Activated naive CD8-positive, alpha-beta T cell (primary cell): ENCODE data around the gene DLG2.

Source experiments
- H3K27ac Mint-ChIP-seq: one replicate; pipeline ENCODE4 v1.8.0; 2021; ENCODE audit warnings: mixed read lengths
- H3K27me3 Mint-ChIP-seq: one replicate; pipeline ENCODE4 v1.8.0; 2021; ENCODE audit warnings: mixed read lengths
- H3K36me3 Mint-ChIP-seq: one replicate; pipeline ENCODE4 v1.8.0; 2021; ENCODE audit warnings: mixed read lengths
- H3K4me1 Mint-ChIP-seq: one replicate; pipeline ENCODE4 v1.8.0; 2021; ENCODE audit warnings: low read depth, mixed read lengths
- H3K4me3 Mint-ChIP-seq: one replicate; pipeline ENCODE4 v1.8.0; 2021; ENCODE audit warnings: mild to moderate bottlenecking, mixed read lengths
- H3K9me3 Mint-ChIP-seq: one replicate; pipeline ENCODE4 v1.8.0; 2021; ENCODE audit warnings: low read depth, mixed read lengths

DLG2 gene

GRCh38 chr11:84256618-84257017, 1370.5 kb downstream of the DLG2 start:
- H3K4me3 Mint-ChIP-seq, result no peak overlapping the region
- no peak overlapping the region for H3K27ac Mint-ChIP-seq

GRCh38 chr11:84255483-84255882, 1371.7 kb downstream of the DLG2 start:
- Mint-ChIP-seq H3K36me3 (no peaks in the 10 kb centered on the region), H3K4me3 (no peak overlapping the region), H3K27ac (no peak overlapping the region), H3K4me1 (no peaks in the 10 kb centered on the region), H3K27me3 (no peaks in the 10 kb centered on the region), H3K9me3 (peaks cover 3% of the 10 kb centered on the region)

More at GRCh38 chr11:84256618-84257017, 1370.5 kb downstream of the DLG2 start:
- no peaks in the 10 kb centered on the region for H3K36me3 Mint-ChIP-seq
- no peaks in the 10 kb centered on the region for H3K27me3 Mint-ChIP-seq
- H3K4me1 Mint-ChIP-seq, result no peaks in the 10 kb centered on the region
- peaks cover 7% of the 10 kb centered on the region for H3K9me3 Mint-ChIP-seq

GRCh38 chr11:84250834-84251613, 1376.1 kb downstream of the DLG2 start:
- Mint-ChIP-seq H3K36me3 (no peaks in the 10 kb centered on the region), H3K4me3 (no peak overlapping the region), H3K27me3 (no peaks in the 10 kb centered on the region), H3K9me3 (no peaks in the 10 kb centered on the region), H3K27ac (no peak overlapping the region), H3K4me1 (no peaks in the 10 kb centered on the region)

DNA sequence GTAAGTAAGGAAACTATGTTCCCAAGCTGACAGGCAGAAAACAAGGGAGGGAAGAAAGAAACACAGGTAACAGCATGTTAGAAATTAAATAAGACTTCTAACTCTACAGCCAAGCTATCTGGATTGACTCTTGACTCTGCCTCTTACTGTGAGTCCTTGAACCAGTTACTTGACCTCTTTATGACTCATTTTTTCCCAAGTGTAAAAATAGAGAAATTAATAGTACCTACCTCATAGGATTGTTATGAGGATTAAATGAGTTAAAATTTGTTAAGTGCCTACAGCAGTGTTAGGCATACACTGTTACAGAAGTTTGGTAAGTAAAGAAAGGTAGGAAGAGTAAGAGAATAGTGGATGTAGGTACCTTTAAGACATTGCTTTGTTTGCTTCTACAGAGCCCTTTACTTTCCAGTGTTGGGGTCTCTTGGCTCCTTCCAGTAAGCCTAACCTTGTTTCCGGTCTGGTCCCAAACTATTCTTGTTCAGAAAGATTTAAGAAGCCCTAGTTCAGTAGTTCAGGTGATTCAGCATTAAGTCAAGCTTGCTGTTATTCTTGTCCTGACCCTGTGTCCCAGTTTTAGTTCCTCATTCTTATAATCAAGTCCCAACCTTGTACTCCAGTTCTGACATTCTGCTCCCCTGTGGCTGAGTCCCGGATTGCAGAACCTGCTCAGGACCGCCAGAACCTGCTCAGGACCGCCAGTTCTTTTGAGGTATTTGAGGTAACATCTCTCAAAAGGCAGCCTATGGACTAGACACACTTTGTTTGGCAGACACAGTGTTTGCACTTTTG, 1377.6 kb downstream of the DLG2 start:
- no peaks in the 10 kb centered on the region for H3K27me3 Mint-ChIP-seq
- H3K27ac Mint-ChIP-seq, result no peak overlapping the region
- H3K9me3 Mint-ChIP-seq, result peaks cover 10% of the 10 kb centered on the region
- no peaks in the 10 kb centered on the region for H3K36me3 Mint-ChIP-seq
- H3K4me1 Mint-ChIP-seq, result no peaks in the 10 kb centered on the region
- no peak overlapping the region for H3K4me3 Mint-ChIP-seq

- no peaks in the 10 kb centered on the region for H3K4me1 Mint-ChIP-seq
- H3K27me3 Mint-ChIP-seq, result no peaks in the 10 kb centered on the region
- no peak overlapping the region for H3K4me3 Mint-ChIP-seq
- H3K27ac Mint-ChIP-seq, result no peak overlapping the region
- peaks cover 10% of the 10 kb centered on the region for H3K9me3 Mint-ChIP-seq
- no peaks in the 10 kb centered on the region for H3K36me3 Mint-ChIP-seq
These were observed 1379.2 kb downstream of the DLG2 start for GRCh38 chr11:84247926-84248325.

DNA sequence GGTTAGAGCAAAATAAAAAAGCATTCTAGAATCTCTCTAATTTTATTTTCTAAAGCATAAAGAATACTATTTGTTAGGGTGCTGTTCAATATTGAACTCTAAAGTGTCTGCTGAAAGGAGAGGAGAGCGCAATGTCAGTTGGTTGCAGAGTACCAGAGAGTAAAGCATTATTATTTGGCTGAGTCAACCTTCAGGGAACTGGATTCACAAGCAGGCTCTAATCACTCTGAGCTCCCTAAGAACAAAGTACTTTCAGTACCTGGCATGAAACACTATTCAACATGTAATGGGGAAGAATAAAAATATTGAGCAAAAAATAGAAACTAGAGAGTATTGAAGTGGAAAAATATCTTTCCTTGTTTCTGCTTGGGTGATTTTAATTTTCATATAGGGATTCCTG, 1380.0 kb downstream of the DLG2 start:
- no peak overlapping the region for H3K4me3 Mint-ChIP-seq
- H3K36me3 Mint-ChIP-seq, result no peaks in the 10 kb centered on the region
- no peaks in the 10 kb centered on the region for H3K27me3 Mint-ChIP-seq

GRCh38 chr11:84243629-84244263, 1383.4 kb downstream of the DLG2 start:
- Mint-ChIP-seq H3K4me1 (no peaks in the 10 kb centered on the region), H3K9me3 (peaks cover 10% of the 10 kb centered on the region), H3K27me3 (no peaks in the 10 kb centered on the region), H3K4me3 (no peak overlapping the region), H3K27ac (no peak overlapping the region), H3K36me3 (no peaks in the 10 kb centered on the region)

More for the DNA sequence above, 1380.0 kb downstream of the DLG2 start:
- Mint-ChIP-seq H3K27ac (no peak overlapping the region), H3K9me3 (peaks cover 10% of the 10 kb centered on the region), H3K4me1 (no peaks in the 10 kb centered on the region)

DNA sequence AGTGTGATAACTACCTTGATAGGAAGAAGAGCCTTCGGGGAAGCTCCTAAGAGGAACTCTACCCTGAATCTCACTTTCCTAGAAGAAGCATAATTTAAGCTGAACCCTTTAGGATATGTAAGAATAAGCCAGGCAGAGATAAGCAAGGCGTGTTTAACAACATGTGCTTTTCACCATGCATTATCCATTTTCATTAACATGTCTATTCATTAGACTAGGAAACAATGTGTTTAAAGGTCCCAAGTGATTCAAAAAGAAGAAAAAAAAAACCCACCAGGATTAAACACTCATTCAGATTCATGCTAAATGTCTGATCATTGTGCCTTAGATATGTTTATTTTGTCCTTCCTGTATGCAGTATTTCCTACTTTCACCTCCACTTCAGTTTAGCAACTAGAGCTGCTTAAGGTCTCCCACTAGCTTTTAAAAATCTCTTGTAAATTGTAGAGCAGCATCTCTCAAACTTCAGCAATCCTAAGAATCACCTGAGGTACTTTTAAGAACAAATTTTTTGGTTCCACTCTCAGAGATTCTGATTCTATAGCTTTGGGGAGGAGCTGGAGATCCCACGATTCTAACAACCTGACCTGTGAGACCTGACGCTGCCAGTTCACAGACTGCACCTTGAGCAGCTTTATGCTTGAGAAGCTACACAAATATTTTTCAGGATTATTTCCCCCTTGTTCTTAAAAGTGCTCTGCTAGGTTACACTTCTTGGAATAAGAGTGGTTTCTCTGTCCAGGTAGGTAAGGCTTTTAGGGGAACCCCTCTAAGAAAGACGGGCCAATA, 1385.6 kb downstream of the DLG2 start:
- Mint-ChIP-seq H3K27ac (no peak overlapping the region), H3K9me3 (peaks cover 10% of the 10 kb centered on the region)

GRCh38 chr11:84240847-84241246, 1386.3 kb downstream of the DLG2 start:
- H3K4me3 Mint-ChIP-seq, result no peak overlapping the region

More for the DNA sequence above, 1385.6 kb downstream of the DLG2 start:
- no peaks in the 10 kb centered on the region for H3K27me3 Mint-ChIP-seq
- no peaks in the 10 kb centered on the region for H3K4me1 Mint-ChIP-seq
- no peak overlapping the region for H3K4me3 Mint-ChIP-seq
- no peaks in the 10 kb centered on the region for H3K36me3 Mint-ChIP-seq

GRCh38 chr11:84236436-84236835, 1390.7 kb downstream of the DLG2 start:
- peaks cover 8% of the 10 kb centered on the region for H3K9me3 Mint-ChIP-seq
- no peaks in the 10 kb centered on the region for H3K36me3 Mint-ChIP-seq
- H3K27ac Mint-ChIP-seq, result no peak overlapping the region
- H3K4me1 Mint-ChIP-seq, result no peaks in the 10 kb centered on the region
- H3K4me3 Mint-ChIP-seq, result no peak overlapping the region
- H3K27me3 Mint-ChIP-seq, result no peaks in the 10 kb centered on the region

More at GRCh38 chr11:84240847-84241246, 1386.3 kb downstream of the DLG2 start:
- Mint-ChIP-seq H3K36me3 (no peaks in the 10 kb centered on the region), H3K27ac (no peak overlapping the region), H3K27me3 (no peaks in the 10 kb centered on the region), H3K4me1 (no peaks in the 10 kb centered on the region), H3K9me3 (peaks cover 10% of the 10 kb centered on the region)

DNA sequence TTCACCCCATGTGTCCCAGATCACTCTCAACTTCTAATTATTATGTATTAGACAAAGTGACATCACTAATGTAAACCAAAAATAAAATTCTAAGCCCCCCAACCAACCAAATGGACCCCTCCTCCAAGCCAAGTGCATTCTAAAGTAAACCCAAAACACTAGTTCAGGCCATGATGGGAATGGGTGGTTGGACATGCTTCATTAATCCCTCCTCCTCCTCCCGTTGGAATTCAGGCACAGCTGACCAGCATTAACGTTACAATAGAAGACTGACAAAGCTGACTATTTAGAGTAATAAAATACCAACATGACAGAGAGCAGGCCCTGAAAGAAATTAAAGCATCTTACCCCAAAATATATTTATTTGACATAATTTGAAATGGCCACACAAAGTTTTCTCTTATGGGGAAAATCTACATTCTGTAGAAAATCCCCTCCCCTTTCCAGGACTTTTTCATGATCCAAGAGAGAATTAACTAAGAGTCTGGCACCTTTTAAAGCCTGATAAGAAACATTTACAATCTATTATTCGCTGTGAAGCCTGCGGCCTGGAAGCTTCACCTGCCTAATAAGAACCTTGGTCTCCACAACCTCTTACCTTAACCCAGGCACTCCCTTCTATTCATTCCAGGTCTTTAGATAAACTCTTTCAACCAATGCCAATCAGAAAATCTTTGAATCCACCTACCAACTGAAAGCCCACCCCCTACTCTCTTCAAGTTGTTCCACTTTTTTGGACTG, 1392.5 kb downstream of the DLG2 start:
- Mint-ChIP-seq H3K36me3 (no peaks in the 10 kb centered on the region), H3K4me1 (no peaks in the 10 kb centered on the region), H3K27me3 (no peaks in the 10 kb centered on the region), H3K9me3 (peaks cover 8% of the 10 kb centered on the region), H3K4me3 (no peak overlapping the region), H3K27ac (no peak overlapping the region)

DNA sequence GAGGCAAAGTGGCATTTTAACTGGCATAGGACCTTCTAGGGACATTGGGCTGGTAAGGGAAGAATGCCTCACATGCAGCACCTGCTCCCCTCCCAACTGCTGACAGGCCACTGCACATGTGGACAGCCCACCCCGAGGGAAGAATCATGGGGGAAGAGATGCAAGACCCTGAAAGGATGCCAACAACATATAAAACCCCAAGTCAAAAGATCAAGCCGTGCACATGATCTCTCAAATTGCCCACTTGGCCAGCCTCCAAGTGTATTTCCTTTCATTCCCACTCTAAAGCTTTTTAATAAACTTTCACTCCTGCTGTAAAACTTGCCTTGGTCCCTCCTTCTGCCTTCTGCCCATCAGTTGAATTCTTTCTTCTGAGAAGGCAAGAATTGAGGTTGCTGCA, 1393.1 kb downstream of the DLG2 start:
- Mint-ChIP-seq H3K27me3 (no peaks in the 10 kb centered on the region), H3K36me3 (no peaks in the 10 kb centered on the region), H3K9me3 (peaks cover 8% of the 10 kb centered on the region), H3K4me1 (no peaks in the 10 kb centered on the region), H3K27ac (no peak overlapping the region), H3K4me3 (no peak overlapping the region)

- Mint-ChIP-seq H3K27me3 (no peaks in the 10 kb centered on the region), H3K4me3 (no peak overlapping the region), H3K9me3 (peaks cover 13% of the 10 kb centered on the region), H3K4me1 (no peaks in the 10 kb centered on the region), H3K27ac (no peak overlapping the region), H3K36me3 (no peaks in the 10 kb centered on the region)
These were observed 1394.6 kb downstream of the DLG2 start for GRCh38 chr11:84232511-84232910.

- peaks cover 13% of the 10 kb centered on the region for H3K9me3 Mint-ChIP-seq
- H3K27ac Mint-ChIP-seq, result no peak overlapping the region
- H3K4me1 Mint-ChIP-seq, result no peaks in the 10 kb centered on the region
- no peak overlapping the region for H3K4me3 Mint-ChIP-seq
- no peaks in the 10 kb centered on the region for H3K36me3 Mint-ChIP-seq
- H3K27me3 Mint-ChIP-seq, result no peaks in the 10 kb centered on the region
These were observed 1396.7 kb downstream of the DLG2 start for GRCh38 chr11:84230402-84230801.
